ENCODE data around the gene STAT4.

DNA sequence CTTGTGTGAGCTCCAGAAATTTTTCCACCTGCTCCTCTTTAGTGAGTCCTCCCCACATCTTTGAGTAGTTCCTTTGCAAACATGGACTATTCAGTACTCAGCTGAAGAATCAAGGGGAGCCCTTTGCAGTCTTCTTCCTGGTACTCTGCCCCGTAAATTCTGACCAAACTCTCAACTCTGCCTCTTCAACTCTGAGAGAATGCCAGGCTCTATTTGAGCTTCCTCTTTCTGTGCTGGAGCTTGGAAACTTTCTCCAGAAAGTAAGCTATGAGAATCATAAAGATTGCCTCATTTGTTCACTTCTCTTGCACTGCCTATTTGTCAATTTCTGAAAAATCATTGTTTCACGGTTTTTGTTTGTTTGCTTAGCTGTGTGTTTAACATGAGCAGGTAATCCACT lies 7.4 kb upstream of the STAT4 start:
- TF ChIP-seq, protein P1, sequence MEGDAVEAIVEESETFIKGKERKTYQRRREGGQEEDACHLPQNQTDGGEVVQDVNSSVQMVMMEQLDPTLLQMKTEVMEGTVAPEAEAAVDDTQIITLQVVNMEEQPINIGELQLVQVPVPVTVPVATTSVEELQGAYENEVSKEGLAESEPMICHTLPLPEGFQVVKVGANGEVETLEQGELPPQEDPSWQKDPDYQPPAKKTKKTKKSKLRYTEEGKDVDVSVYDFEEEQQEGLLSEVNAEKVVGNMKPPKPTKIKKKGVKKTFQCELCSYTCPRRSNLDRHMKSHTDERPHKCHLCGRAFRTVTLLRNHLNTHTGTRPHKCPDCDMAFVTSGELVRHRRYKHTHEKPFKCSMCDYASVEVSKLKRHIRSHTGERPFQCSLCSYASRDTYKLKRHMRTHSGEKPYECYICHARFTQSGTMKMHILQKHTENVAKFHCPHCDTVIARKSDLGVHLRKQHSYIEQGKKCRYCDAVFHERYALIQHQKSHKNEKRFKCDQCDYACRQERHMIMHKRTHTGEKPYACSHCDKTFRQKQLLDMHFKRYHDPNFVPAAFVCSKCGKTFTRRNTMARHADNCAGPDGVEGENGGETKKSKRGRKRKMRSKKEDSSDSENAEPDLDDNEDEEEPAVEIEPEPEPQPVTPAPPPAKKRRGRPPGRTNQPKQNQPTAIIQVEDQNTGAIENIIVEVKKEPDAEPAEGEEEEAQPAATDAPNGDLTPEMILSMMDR (IDR thresholded peaks at IDR 0.05), result no peak
- no peak for TF ChIP-seq POLR2A (IDR thresholded peaks at IDR 0.05)

Measured in heart left ventricle (tissue), 13 donors.